ENCODE measurements around the gene MSH6. TPM values are rescaled to one million over a fixed set of nuclear protein-coding genes. Genes with fewer than 3 reads are reported as not detected.

The MSH6 gene
- total RNA-seq, 1 donor: 46.2 TPM

DNA sequence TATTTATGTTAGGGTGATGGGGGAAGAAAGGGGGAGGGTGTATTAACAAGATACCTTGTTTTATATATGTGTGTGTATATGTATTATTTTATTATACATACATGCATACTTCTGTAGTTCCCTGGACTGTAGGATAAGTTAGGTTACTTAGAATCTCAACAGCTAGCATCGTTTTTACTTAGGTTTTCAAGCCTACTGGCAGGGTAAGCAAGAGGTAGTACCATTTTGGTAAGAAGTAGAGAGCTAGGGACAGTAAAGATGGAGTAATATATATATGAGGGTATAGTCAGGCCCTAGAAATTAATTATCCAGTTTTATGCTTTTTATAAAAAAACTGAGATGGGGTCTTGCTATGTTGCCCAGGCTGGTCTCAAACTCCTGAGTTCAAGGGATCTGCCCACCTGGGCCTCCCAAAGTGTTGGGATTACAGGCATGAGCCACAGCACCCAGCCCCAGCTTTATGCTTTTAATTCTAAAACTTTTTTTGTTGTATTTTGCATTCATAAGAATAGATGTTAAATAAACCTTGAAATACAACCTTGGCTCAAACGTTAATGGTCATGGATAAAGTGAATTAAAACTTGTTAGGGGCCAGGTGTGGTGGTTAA is 13.2 kb downstream of the MSH6 start:
- no peak for DNase-seq (ENCODE audit: low read depth)
- TF ChIP-seq, protein P1, sequence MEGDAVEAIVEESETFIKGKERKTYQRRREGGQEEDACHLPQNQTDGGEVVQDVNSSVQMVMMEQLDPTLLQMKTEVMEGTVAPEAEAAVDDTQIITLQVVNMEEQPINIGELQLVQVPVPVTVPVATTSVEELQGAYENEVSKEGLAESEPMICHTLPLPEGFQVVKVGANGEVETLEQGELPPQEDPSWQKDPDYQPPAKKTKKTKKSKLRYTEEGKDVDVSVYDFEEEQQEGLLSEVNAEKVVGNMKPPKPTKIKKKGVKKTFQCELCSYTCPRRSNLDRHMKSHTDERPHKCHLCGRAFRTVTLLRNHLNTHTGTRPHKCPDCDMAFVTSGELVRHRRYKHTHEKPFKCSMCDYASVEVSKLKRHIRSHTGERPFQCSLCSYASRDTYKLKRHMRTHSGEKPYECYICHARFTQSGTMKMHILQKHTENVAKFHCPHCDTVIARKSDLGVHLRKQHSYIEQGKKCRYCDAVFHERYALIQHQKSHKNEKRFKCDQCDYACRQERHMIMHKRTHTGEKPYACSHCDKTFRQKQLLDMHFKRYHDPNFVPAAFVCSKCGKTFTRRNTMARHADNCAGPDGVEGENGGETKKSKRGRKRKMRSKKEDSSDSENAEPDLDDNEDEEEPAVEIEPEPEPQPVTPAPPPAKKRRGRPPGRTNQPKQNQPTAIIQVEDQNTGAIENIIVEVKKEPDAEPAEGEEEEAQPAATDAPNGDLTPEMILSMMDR (IDR thresholded peaks at IDR 0.05; ENCODE audit: insufficient read depth, low read depth, low read length): no peak
- no peak overlapping the region for H3K4me3 ChIP-seq (ENCODE audit: low read depth, low read length)

DNA sequence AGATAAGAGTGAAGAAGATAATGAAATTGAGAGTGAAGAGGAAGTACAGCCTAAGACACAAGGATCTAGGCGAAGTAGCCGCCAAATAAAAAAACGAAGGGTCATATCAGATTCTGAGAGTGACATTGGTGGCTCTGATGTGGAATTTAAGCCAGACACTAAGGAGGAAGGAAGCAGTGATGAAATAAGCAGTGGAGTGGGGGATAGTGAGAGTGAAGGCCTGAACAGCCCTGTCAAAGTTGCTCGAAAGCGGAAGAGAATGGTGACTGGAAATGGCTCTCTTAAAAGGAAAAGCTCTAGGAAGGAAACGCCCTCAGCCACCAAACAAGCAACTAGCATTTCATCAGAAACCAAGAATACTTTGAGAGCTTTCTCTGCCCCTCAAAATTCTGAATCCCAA is 15.7 kb downstream of the MSH6 start:
- DNase-seq (ENCODE audit: low read depth): no peak
- no peak overlapping the region for H3K4me3 ChIP-seq (ENCODE audit: low read depth, low read length)
- TF ChIP-seq, protein P1 (IDR thresholded peaks at IDR 0.05; ENCODE audit: insufficient read depth, low read depth, low read length): no peak

GRCh38 chr2:47799031-47799609 is 16.2 kb downstream of the MSH6 start:
- no peak overlapping the region for H3K4me3 ChIP-seq (ENCODE audit: low read depth, low read length)
- no peak for DNase-seq (ENCODE audit: low read depth)
- TF ChIP-seq, protein P1 (IDR thresholded peaks at IDR 0.05; ENCODE audit: insufficient read depth, low read depth, low read length): no peak

DNA sequence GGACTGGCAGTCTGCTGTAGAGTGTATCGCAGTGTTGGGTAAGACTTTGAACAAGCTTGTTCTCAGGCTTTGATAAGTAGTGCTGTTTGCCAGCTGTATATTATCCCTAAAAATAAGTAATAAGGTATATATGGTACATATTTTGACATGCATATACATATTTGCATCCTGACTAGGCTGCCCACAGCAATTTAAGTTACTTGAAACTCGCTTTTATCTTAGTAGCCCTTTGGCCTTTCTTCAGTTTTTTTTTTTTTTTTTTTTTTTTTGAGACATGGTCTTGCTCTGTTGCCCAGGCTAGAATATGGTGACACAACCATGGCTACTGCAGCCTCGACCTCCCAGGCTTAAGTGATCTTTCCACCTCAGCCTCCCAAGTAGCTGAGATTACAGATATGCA is 18.2 kb downstream of the MSH6 start:
- no peak overlapping the region for H3K4me3 ChIP-seq (ENCODE audit: low read depth, low read length)
- TF ChIP-seq, protein P1 (IDR thresholded peaks at IDR 0.05; ENCODE audit: insufficient read depth, low read depth, low read length): no peak
- DNase-seq (ENCODE audit: low read depth): peak; percentile 10

DNA sequence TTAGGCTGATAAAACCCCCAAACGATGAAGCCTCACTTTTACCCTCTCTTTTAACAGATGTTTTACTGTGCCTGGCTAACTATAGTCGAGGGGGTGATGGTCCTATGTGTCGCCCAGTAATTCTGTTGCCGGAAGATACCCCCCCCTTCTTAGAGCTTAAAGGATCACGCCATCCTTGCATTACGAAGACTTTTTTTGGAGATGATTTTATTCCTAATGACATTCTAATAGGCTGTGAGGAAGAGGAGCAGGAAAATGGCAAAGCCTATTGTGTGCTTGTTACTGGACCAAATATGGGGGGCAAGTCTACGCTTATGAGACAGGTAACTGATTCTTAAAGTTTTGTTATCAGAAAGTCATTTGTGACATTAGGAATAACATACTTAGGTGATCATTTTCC is 20.4 kb downstream of the MSH6 start:
- no peak overlapping the region for H3K4me3 ChIP-seq (ENCODE audit: low read depth, low read length)
- TF ChIP-seq, protein P1 (IDR thresholded peaks at IDR 0.05; ENCODE audit: insufficient read depth, low read depth, low read length): no peak
- DNase-seq (ENCODE audit: low read depth): no peak

DNA sequence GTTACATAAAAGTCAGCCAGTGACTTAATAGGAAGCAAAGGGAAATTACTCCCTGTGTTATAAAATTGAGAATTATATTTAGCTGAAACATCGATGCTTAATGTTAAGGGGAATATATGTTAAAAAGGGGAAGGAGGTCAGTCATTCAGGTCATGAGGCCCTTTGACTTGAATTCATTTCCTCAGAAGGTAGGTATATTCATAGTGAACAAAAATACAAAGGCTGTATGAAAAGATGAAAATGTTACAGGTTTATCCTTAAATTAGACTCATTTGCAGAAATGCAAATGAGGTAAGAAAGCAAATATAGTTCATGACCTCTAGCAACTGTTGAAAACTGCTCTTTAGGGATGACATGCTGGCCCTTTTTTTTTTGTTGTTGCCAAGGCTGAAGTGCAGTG is 20.8 kb downstream of the MSH6 start:
- DNase-seq (ENCODE audit: low read depth): no peak
- H3K4me3 ChIP-seq (ENCODE audit: low read depth, low read length): no peak overlapping the region
- TF ChIP-seq, protein P1 (IDR thresholded peaks at IDR 0.05; ENCODE audit: insufficient read depth, low read depth, low read length): no peak

GRCh38 chr2:47805850-47806249 is 22.9 kb downstream of the MSH6 start:
- TF ChIP-seq, protein P1 (IDR thresholded peaks at IDR 0.05; ENCODE audit: insufficient read depth, low read depth, low read length): no peak
- H3K4me3 ChIP-seq (ENCODE audit: low read depth, low read length): no peak overlapping the region
- DNase-seq (ENCODE audit: low read depth): peak; percentile 63

Data from fibroblast of villous mesenchyme (primary cell).